PC-9 (cell line): ENCODE measurements around the gene DAPK1. TPM values are rescaled to one million over a fixed set of nuclear protein-coding genes. Genes with fewer than 3 reads are reported as not detected.

Experiments used
- BruUV-seq: library from RNA; stranded (reverse); fragments of 400-500 nt; replicated peaks from 2 replicates; lab custom pipeline; 2021; lab: Mats Ljungman, UMichigan
- CTCF ChIA-PET: fragments of 300-600 bp; sonication (Branson Sonifier 250); formaldehyde crosslinking; loops from one replicate; lab custom pipeline; 2022; ENCODE audit warnings: antibody characterized with exemption; lab: Charles Lee
- POLR2A ChIA-PET: fragments of 300-600 bp; sonication (Branson Sonifier 250); formaldehyde crosslinking; loops from one replicate; lab custom pipeline; 2022; ENCODE audit warnings: antibody characterized with exemption; ENCODE audit not compliant: unreplicated experiment; lab: Charles Lee
- DNase-seq, 2 experiments: peaks; one replicate each; pipeline versions ENCODE4 v3.0.0 to v3.0.0-alpha.2; 2015 to 2022; ENCODE audit warnings: mixed read lengths in 1 of 2
- H2AFZ ChIP-seq: fragments of 200-600 bp; sonication (generic); 2 replicates; pipeline ENCODE4 v1.8.1; 2017; ENCODE audit warnings: antibody characterized with exemption
- H3F3A ChIP-seq: fragments of 200-600 bp; sonication (generic); 2 replicates; pipeline ENCODE4 v1.8.1; 2017; ENCODE audit warnings: antibody characterized with exemption, mild to moderate bottlenecking, low read depth; ENCODE audit not compliant: insufficient read depth
- H3K27ac ChIP-seq: fragments of 200-600 bp; sonication (generic); 2 replicates; pipeline ENCODE4 v1.6.1; 2016; ENCODE audit warnings: mixed run types
- H3K27me3 ChIP-seq: fragments of 200-600 bp; sonication (generic); 2 replicates; pipeline ENCODE4 v1.6.1; 2016; ENCODE audit warnings: low read depth, mixed run types; ENCODE audit not compliant: insufficient read depth
- H3K36me3 ChIP-seq: fragments of 200-600 bp; sonication (generic); 2 replicates; pipeline ENCODE4 v1.6.1; 2016; ENCODE audit warnings: low read depth, mixed run types
- H3K4me1 ChIP-seq: fragments of 200-600 bp; sonication (generic); replicated peaks from 2 replicates; pipeline ENCODE4 v1.6.1; 2016; ENCODE audit warnings: mixed run types; ENCODE audit not compliant: insufficient read depth
- H3K4me2 ChIP-seq: fragments of 200-600 bp; sonication (generic); 2 replicates; pipeline ENCODE4 v1.6.1; 2017; ENCODE audit warnings: mixed run types
- H3K4me3 ChIP-seq: fragments of 200-600 bp; sonication (generic); 2 replicates; pipeline ENCODE4 v1.6.1; 2016; ENCODE audit warnings: mixed run types
- H3K79me2 ChIP-seq: fragments of 200-600 bp; sonication (generic); 2 replicates; pipeline ENCODE4 v1.6.1; 2017; ENCODE audit warnings: low read depth, mixed run types
- H3K9me2 ChIP-seq: fragments of 200-600 bp; sonication (generic); 2 replicates; pipeline ENCODE4 v1.8.1; 2017; ENCODE audit warnings: mild to moderate bottlenecking; ENCODE audit not compliant: insufficient read depth
- H3K9me3 ChIP-seq: fragments of 200-600 bp; sonication (generic); 2 replicates; pipeline ENCODE4 v1.8.1; 2016; ENCODE audit warnings: low read depth; ENCODE audit not compliant: insufficient read depth
- H4K20me1 ChIP-seq: fragments of 200-600 bp; sonication (generic); 2 replicates; pipeline ENCODE4 v1.8.1; 2017; ENCODE audit not compliant: insufficient read depth
- CTCF ChIP-seq: fragments of 200-600 bp; sonication (generic); conservative IDR thresholded peaks from 2 replicates; pipeline ENCODE4 v1.6.1; 2017; ENCODE audit warnings: mixed run types, antibody characterized with exemption, mild to moderate bottlenecking, moderate library complexity
- EZH2 ChIP-seq: fragments of 200-600 bp; sonication (generic); IDR thresholded peaks from 2 replicates; pipeline ENCODE4 v1.8.0; 2017; ENCODE audit warnings: antibody characterized with exemption, low read depth
- intact Hi-C: fragments of 100-400 bp; cut with micrococcal nuclease; formaldehyde crosslinking; loops from one replicate; pipeline ENCODE4 v1.10.0; 2022; ENCODE audit not compliant: unreplicated experiment
- total RNA-seq: library from RNA; stranded (reverse); gene quantifications from 2 replicates; pipeline ENCODE4 v1.2.3, GENCODE V29; 2021

Gene DAPK1
- total RNA-seq, 1 experiment from 2014 or later = 100 TPM

DNA sequence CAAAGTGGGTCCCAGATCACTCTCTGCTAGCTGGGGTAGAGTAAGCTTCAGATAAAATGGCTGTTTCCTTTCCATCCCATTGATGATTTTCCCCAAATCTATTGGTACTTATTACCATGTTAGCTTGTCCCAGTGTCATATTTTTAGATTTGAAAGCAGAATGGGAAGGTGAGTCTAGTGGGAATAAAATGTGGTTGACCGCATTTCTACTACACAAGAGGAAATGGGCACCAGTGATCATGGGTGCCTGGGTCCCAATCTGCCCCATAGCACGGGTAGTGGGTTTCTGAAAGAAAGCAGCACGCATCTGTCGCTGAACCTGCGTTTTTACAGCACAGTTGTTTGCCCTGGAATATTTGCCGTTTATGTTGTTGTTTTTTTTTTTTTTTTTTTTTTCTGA lies 20.1 kb downstream of the DAPK1 start:
- BruUV-seq = no TSS peak
- H3F3A ChIP-seq = peaks cover 8% of the 10 kb centered on the region; the same call in 1 of the 2 replicates
- intact Hi-C loops = loop anchor here (5.0 kb wide), 1 partner anchor 180 kb away; no protein-coding TSS in a partner anchor
- ChIA-PET CTCF (interaction anchor here (0.6 kb wide), 2 partner anchors 1021 to 1113 kb away, joined by 4 to 5 read pairs; no protein-coding TSS in a partner anchor), POLR2A (no interaction called here)
- no peak overlapping the region for H3K27ac ChIP-seq
- no peak overlapping the region for H3K4me2 ChIP-seq
- no peak overlapping the region for H2AFZ ChIP-seq
- no peaks in the 10 kb centered on the region for H3K9me2 ChIP-seq
- H3K36me3 ChIP-seq = no peaks in the 10 kb centered on the region
- peaks cover 27% of the 10 kb centered on the region for H3K4me1 ChIP-seq
- H3K4me3 ChIP-seq = no peak overlapping the region
- H3K27me3 ChIP-seq = no peaks in the 10 kb centered on the region
- H4K20me1 ChIP-seq = no peaks in the 10 kb centered on the region
- H3K79me2 ChIP-seq = peaks cover 31% of the 10 kb centered on the region
- TF ChIP-seq CTCF = no peak
- no peak for TF ChIP-seq EZH2
- DNase-seq = no peak
- no peaks in the 10 kb centered on the region for H3K9me3 ChIP-seq

GRCh38 chr9:87518702-87519335 lies 21.2 kb downstream of the DAPK1 start:
- peaks cover 27% of the 10 kb centered on the region for H3K4me1 ChIP-seq
- no TSS peak for BruUV-seq
- H3K4me2 ChIP-seq = no peak overlapping the region
- no peaks in the 10 kb centered on the region for H3K9me2 ChIP-seq
- no peaks in the 10 kb centered on the region for H3K9me3 ChIP-seq
- no peak overlapping the region for H3K27ac ChIP-seq
- no peak for TF ChIP-seq EZH2
- TF ChIP-seq CTCF = no peak
- DNase-seq = no peak
- CTCF ChIA-PET = no interaction called here
- H2AFZ ChIP-seq = no peak overlapping the region
- POLR2A ChIA-PET = interaction anchor here (0.6 kb wide), 1 partner anchor 29 kb away, joined by 6 read pairs; no protein-coding TSS in a partner anchor
- no peaks in the 10 kb centered on the region for H4K20me1 ChIP-seq
- no peaks in the 10 kb centered on the region for H3K36me3 ChIP-seq
- peaks cover 35% of the 10 kb centered on the region for H3K79me2 ChIP-seq
- peaks cover 8% of the 10 kb centered on the region; the same call in 1 of the 2 replicates for H3F3A ChIP-seq
- no peak overlapping the region for H3K4me3 ChIP-seq
- no peaks in the 10 kb centered on the region for H3K27me3 ChIP-seq
- intact Hi-C loops = loop anchor here (5.0 kb wide), 1 partner anchor 182 kb away; no protein-coding TSS in a partner anchor

DNA sequence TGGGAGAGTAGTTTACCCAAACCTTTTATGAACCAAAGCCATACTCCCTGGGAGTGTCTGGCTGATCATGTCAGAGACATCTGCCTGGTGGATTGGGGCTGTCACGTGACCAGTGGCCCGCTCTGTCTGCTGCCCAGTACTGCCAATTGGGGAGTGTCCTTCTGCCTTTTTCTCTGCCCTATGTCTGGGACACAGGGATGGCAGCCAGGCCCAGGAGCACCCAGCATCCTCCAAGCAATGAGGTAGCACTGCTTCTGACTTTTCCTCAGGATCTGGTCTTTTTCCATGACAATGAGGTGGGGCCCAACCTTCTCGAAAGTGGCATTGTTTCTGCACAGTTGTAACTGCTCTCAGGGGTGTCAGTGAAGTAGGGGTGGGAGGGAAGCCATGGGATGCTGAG lies 21.8 kb downstream of the DAPK1 start:
- Histone ChIP-seq H3K4me1 (peaks cover 26% of the 10 kb centered on the region), H3K79me2 (peaks cover 36% of the 10 kb centered on the region), H3K36me3 (no peaks in the 10 kb centered on the region), H3K9me3 (no peaks in the 10 kb centered on the region), H3K4me3 (no peak overlapping the region), H3K4me2 (no peak overlapping the region), H3K9me2 (no peaks in the 10 kb centered on the region), H2AFZ (no peak overlapping the region), H3K27me3 (no peaks in the 10 kb centered on the region), H3K27ac (no peak overlapping the region), H3F3A (peaks cover 8% of the 10 kb centered on the region; the same call in 1 of the 2 replicates), H4K20me1 (no peaks in the 10 kb centered on the region)
- TF ChIP-seq CTCF (no peak), EZH2 (no peak)
- CTCF ChIA-PET = no interaction called here
- intact Hi-C loops = loop anchor here (5.0 kb wide), 1 partner anchor 182 kb away; no protein-coding TSS in a partner anchor
- POLR2A ChIA-PET = no interaction called here
- DNase-seq = no peak
- BruUV-seq = no TSS peak
